HepG2 (cell line): ENCODE results near the gene KLHL12. TPM values are rescaled to one million over a fixed set of nuclear protein-coding genes. Genes with fewer than 3 reads are reported as not detected.

Experiments used
- CCDC6 ChIP-seq: sonication (generic); formaldehyde crosslinking; IDR thresholded peaks from 2 replicates; pipeline ENCODE4 v1.8.1; 2022; ENCODE audit warnings: mild to moderate bottlenecking, missing genetic modification reagents, moderate library complexity
- DNMT1 ChIP-seq: sonication (generic); formaldehyde crosslinking; IDR thresholded peaks from 2 replicates; pipeline ENCODE4 v1.5.1; 2020; ENCODE audit warnings: mild to moderate bottlenecking, missing genetic modification reagents
- HNF4A ChIP-seq: sonication (generic); formaldehyde crosslinking; IDR thresholded peaks from 2 replicates; pipeline ENCODE4 v1.4.0; 2020; ENCODE audit warnings: missing genetic modification reagents
- KDM3A ChIP-seq: IDR thresholded peaks from 2 replicates; pipeline ENCODE4 v1.6.1; 2018; ENCODE audit warnings: low read depth, missing compliant biosample characterization
- KDM5B ChIP-seq: sonication (generic); formaldehyde crosslinking; IDR thresholded peaks from 2 replicates; pipeline ENCODE4 v1.4.0; 2020; ENCODE audit warnings: missing genetic modification reagents, mild to moderate bottlenecking, borderline replicate concordance
- REXO4 ChIP-seq: sonication (generic); formaldehyde crosslinking; IDR thresholded peaks from 2 replicates; pipeline ENCODE4 v1.8.0; 2022; ENCODE audit warnings: missing genetic modification reagents, mild to moderate bottlenecking, borderline replicate concordance
- ZFYVE20 ChIP-seq: sonication (generic); formaldehyde crosslinking; IDR thresholded peaks from 2 replicates; pipeline ENCODE4 v1.8.0; 2023; ENCODE audit warnings: low read depth, mild to moderate bottlenecking, moderate library complexity, missing genetic modification reagents, borderline replicate concordance
- ZIK1 ChIP-seq: sonication (generic); formaldehyde crosslinking; IDR thresholded peaks from 2 replicates; pipeline ENCODE4 v1.5.0; 2020; ENCODE audit warnings: mild to moderate bottlenecking, low read depth, missing genetic modification reagents, borderline replicate concordance
- ZNF12 ChIP-seq: sonication (generic); formaldehyde crosslinking; IDR thresholded peaks from 2 replicates; pipeline ENCODE4 v1.5.0; 2020; ENCODE audit warnings: missing genetic modification reagents
- ZNF205 ChIP-seq: IDR thresholded peaks from 2 replicates; pipeline ENCODE4 v1.6.1; 2018; ENCODE audit warnings: missing biosample characterization, missing genetic modification reagents
- ZNF317 ChIP-seq: sonication (generic); formaldehyde crosslinking; IDR thresholded peaks from 2 replicates; pipeline ENCODE4 v1.5.0; 2020; ENCODE audit warnings: mild to moderate bottlenecking, missing genetic modification reagents
- ZNF382 ChIP-seq: sonication (generic); formaldehyde crosslinking; IDR thresholded peaks from 2 replicates; pipeline ENCODE4 v1.5.0; 2020; ENCODE audit warnings: missing genetic modification reagents, mild to moderate bottlenecking, borderline replicate concordance
- ZNF501 ChIP-seq: sonication (generic); formaldehyde crosslinking; IDR thresholded peaks from 2 replicates; pipeline ENCODE4 v1.5.1; 2020; ENCODE audit warnings: mild to moderate bottlenecking, moderate library complexity, missing genetic modification reagents
- polyA plus RNA-seq, 8 experiments: library from polyadenylated mRNA; depleted of rRNA in 3 of 8; stranded (reverse) in 7 of 8; unstranded in 1 of 8; fragments of >200 nt; fragmentation: Illumina TruSeq in 4 of 8; extraction: Trizol in 4 of 8; gene quantifications; 2 replicates each; pipeline versions ENCODE4 v1.2.1 to v1.2.3, GENCODE V29; 2011 to 2016; ENCODE audit warnings: low read depth in 4 of 8, missing spikeins in 1 of 8, mixed read lengths in 1 of 8; ENCODE audit not compliant: insufficient read depth in 1 of 8
- total RNA-seq, 5 experiments: library from RNA; depleted of rRNA; stranded (reverse); fragments of >200 nt; fragmentation: Illumina TruSeq; extraction: Trizol; gene quantifications; 2 replicates each; pipeline ENCODE4 v1.2.3, GENCODE V29; 2016; ENCODE audit warnings: low read depth in 1 of 5
- TF ChIP-seq, protein P1 (sequence below): sonication (generic); formaldehyde crosslinking; IDR thresholded peaks from 2 replicates; pipeline ENCODE4 v1.5.0; 2020; ENCODE audit warnings: mild to moderate bottlenecking, missing genetic modification reagents
- TF ChIP-seq, protein P2 (sequence below): sonication (generic); formaldehyde crosslinking; conservative IDR thresholded peaks from 2 replicates; pipeline ENCODE4 v1.8.0; 2022; ENCODE audit warnings: missing genetic modification reagents
- TF ChIP-seq, protein P3 (sequence below): IDR thresholded peaks from 2 replicates; pipeline ENCODE4 v1.6.1; 2016; ENCODE audit warnings: low read depth, missing genetic modification reagents, missing compliant biosample characterization
- TF ChIP-seq, protein P4 (sequence below): sonication (generic); formaldehyde crosslinking; IDR thresholded peaks from 2 replicates; pipeline ENCODE4 v1.8.0; 2022; ENCODE audit warnings: missing genetic modification reagents, mild to moderate bottlenecking, borderline replicate concordance

KLHL12 gene
- total and polyA plus RNA-seq, 2 of the 13 experiments (the other 11 are each of a cell fraction or from before 2014, with no cell fraction given): 19.2 to 25.2 TPM

DNA sequence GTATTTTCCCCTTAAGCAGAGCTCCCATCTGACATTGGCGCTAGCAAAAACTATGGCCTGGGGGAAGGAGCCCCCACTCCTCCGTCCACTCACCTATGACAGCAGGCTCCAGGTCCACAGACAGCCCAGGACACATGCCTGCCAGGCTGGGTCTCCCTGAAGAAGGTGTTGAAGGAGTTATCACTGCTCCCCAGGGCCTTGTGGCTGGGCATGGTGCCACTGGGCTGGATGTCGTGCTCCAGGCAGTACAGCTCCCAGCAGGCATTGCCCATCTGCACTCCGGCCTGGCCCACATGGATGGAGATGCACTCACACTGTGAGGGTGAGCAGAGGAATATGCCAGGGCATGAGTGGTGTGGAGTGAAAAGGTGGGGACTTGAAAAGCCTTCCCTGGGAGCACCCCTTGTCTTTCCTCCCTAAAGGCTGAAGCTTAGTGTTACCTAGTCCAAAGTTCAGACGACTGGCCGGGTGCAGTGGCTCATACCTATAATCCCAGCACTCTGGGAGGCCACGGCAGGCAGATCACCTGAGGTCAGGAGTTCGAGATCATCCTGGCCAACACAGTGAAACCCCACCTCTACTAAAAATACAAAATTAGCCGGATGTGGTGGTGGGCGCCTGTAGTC lies 68.1 kb downstream of the KLHL12 start (continued):
- TF ChIP-seq, protein P1, sequence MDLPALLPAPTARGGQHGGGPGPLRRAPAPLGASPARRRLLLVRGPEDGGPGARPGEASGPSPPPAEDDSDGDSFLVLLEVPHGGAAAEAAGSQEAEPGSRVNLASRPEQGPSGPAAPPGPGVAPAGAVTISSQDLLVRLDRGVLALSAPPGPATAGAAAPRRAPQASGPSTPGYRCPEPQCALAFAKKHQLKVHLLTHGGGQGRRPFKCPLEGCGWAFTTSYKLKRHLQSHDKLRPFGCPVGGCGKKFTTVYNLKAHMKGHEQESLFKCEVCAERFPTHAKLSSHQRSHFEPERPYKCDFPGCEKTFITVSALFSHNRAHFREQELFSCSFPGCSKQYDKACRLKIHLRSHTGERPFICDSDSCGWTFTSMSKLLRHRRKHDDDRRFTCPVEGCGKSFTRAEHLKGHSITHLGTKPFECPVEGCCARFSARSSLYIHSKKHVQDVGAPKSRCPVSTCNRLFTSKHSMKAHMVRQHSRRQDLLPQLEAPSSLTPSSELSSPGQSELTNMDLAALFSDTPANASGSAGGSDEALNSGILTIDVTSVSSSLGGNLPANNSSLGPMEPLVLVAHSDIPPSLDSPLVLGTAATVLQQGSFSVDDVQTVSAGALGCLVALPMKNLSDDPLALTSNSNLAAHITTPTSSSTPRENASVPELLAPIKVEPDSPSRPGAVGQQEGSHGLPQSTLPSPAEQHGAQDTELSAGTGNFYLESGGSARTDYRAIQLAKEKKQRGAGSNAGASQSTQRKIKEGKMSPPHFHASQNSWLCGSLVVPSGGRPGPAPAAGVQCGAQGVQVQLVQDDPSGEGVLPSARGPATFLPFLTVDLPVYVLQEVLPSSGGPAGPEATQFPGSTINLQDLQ (CRISPR knock-in tag): no peak
- TF ChIP-seq ZNF501 (CRISPR knock-in tag) (no peak), KDM5B (CRISPR knock-in tag) (0 out of 2 replicates have a peak, but pooled peaks have one; percentile 15), CCDC6 (CRISPR knock-in tag) (no peak), ZNF317 (CRISPR knock-in tag) (no peak), ZNF12 (CRISPR knock-in tag) (no peak), REXO4 (CRISPR knock-in tag) (no peak), DNMT1 (no peak), ZIK1 (CRISPR knock-in tag) (no peak), HNF4A (CRISPR knock-in tag) (peak; percentile 62), KDM3A (no peak), ZFYVE20 (no peak), ZNF382 (CRISPR knock-in tag) (no peak), ZNF205 (CRISPR knock-in tag) (no peak)
- TF ChIP-seq, protein P2, sequence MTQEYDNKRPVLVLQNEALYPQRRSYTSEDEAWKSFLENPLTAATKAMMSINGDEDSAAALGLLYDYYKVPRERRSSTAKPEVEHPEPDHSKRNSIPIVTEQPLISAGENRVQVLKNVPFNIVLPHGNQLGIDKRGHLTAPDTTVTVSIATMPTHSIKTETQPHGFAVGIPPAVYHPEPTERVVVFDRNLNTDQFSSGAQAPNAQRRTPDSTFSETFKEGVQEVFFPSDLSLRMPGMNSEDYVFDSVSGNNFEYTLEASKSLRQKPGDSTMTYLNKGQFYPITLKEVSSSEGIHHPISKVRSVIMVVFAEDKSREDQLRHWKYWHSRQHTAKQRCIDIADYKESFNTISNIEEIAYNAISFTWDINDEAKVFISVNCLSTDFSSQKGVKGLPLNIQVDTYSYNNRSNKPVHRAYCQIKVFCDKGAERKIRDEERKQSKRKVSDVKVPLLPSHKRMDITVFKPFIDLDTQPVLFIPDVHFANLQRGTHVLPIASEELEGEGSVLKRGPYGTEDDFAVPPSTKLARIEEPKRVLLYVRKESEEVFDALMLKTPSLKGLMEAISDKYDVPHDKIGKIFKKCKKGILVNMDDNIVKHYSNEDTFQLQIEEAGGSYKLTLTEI (CRISPR knock-in tag): no peak
- TF ChIP-seq, protein P3, sequence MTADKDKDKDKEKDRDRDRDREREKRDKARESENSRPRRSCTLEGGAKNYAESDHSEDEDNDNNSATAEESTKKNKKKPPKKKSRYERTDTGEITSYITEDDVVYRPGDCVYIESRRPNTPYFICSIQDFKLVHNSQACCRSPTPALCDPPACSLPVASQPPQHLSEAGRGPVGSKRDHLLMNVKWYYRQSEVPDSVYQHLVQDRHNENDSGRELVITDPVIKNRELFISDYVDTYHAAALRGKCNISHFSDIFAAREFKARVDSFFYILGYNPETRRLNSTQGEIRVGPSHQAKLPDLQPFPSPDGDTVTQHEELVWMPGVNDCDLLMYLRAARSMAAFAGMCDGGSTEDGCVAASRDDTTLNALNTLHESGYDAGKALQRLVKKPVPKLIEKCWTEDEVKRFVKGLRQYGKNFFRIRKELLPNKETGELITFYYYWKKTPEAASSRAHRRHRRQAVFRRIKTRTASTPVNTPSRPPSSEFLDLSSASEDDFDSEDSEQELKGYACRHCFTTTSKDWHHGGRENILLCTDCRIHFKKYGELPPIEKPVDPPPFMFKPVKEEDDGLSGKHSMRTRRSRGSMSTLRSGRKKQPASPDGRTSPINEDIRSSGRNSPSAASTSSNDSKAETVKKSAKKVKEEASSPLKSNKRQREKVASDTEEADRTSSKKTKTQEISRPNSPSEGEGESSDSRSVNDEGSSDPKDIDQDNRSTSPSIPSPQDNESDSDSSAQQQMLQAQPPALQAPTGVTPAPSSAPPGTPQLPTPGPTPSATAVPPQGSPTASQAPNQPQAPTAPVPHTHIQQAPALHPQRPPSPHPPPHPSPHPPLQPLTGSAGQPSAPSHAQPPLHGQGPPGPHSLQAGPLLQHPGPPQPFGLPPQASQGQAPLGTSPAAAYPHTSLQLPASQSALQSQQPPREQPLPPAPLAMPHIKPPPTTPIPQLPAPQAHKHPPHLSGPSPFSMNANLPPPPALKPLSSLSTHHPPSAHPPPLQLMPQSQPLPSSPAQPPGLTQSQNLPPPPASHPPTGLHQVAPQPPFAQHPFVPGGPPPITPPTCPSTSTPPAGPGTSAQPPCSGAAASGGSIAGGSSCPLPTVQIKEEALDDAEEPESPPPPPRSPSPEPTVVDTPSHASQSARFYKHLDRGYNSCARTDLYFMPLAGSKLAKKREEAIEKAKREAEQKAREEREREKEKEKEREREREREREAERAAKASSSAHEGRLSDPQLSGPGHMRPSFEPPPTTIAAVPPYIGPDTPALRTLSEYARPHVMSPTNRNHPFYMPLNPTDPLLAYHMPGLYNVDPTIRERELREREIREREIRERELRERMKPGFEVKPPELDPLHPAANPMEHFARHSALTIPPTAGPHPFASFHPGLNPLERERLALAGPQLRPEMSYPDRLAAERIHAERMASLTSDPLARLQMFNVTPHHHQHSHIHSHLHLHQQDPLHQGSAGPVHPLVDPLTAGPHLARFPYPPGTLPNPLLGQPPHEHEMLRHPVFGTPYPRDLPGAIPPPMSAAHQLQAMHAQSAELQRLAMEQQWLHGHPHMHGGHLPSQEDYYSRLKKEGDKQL (CRISPR knock-in tag): no peak
- TF ChIP-seq, protein P4, sequence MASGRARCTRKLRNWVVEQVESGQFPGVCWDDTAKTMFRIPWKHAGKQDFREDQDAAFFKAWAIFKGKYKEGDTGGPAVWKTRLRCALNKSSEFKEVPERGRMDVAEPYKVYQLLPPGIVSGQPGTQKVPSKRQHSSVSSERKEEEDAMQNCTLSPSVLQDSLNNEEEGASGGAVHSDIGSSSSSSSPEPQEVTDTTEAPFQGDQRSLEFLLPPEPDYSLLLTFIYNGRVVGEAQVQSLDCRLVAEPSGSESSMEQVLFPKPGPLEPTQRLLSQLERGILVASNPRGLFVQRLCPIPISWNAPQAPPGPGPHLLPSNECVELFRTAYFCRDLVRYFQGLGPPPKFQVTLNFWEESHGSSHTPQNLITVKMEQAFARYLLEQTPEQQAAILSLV (CRISPR knock-in tag): peak; percentile 9; the same call in 1 of the 2 replicates
